Lung (tissue), 12 donors: ENCODE data around the gene PCDHGC5. TPM values are rescaled to one million over a fixed set of nuclear protein-coding genes. Genes with fewer than 3 reads are reported as not detected.

ENCODE experiments used
- ATAC-seq: fragments of 200-7000 bp; cut with Tn5 transposase; one replicate; pipeline ENCODE4 v1.9.1; 2020; ENCODE audit warnings: moderate number of reproducible peaks; ENCODE audit not compliant: insufficient read depth, low FRiP score
- DNase-seq, 3 donors: peaks; one replicate each; pipeline ENCODE4 v3.0.0-alpha.2; 2013 to 2017
- H3K27ac ChIP-seq, 2 donors: one replicate each; pipeline ENCODE4 v1.5.1; 2013; ENCODE audit warnings: mild to moderate bottlenecking in 2 of 2, moderate library complexity in 2 of 2, control low read depth in 1 of 2, inconsistent platforms in 1 of 2, low read depth in 1 of 2, low read length in 1 of 2
- H3K27me3 ChIP-seq, 3 donors: one replicate each; pipeline ENCODE4 v1.5.1; 2013; ENCODE audit warnings: low read length in 2 of 3; ENCODE audit not compliant: control insufficient read depth in 3 of 3, insufficient read depth in 3 of 3
- H3K36me3 ChIP-seq, 4 donors: one replicate each; pipeline ENCODE4 v1.5.1; 2013; ENCODE audit warnings: low read length in 4 of 4, mild to moderate bottlenecking in 1 of 4, moderate library complexity in 1 of 4; ENCODE audit not compliant: control insufficient read depth in 4 of 4, insufficient read depth in 4 of 4
- H3K4me1 ChIP-seq, 5 donors: one replicate each; pipeline ENCODE4 v1.5.1; 2013; ENCODE audit warnings: low read length in 5 of 5, mild to moderate bottlenecking in 2 of 5, moderate library complexity in 1 of 5; ENCODE audit not compliant: control insufficient read depth in 5 of 5, insufficient read depth in 5 of 5
- H3K4me3 ChIP-seq: one replicate; pipeline ENCODE4 v1.5.1; 2013; ENCODE audit warnings: mild to moderate bottlenecking, control low read depth, moderate library complexity
- H3K9ac ChIP-seq, 2 donors: one replicate each; pipeline ENCODE4 v1.5.1; 2013; ENCODE audit warnings: low read length in 2 of 2, control low read depth in 1 of 2; ENCODE audit not compliant: insufficient read depth in 1 of 2
- H3K9me3 ChIP-seq, 4 donors: one replicate each; pipeline ENCODE4 v1.5.1; 2013; ENCODE audit warnings: low read length in 3 of 4, mild to moderate bottlenecking in 1 of 4, moderate library complexity in 1 of 4; ENCODE audit not compliant: control insufficient read depth in 4 of 4, insufficient read depth in 3 of 4
- WGBS, 2 donors: extraction: QIAGEN DNeasy Blood & Tissue Kit; methylation state at CpG; one replicate each; pipeline ENCODE4 v1.1.7; 2013; 5-methylcytosine and 5-hydroxymethylcytosine counted together
- polyA plus RNA-seq, 2 donors: library from polyadenylated mRNA; stranded (reverse); fragments of 200-250 nt; gene quantifications; one replicate each; pipeline ENCODE4 v1.2.1, GENCODE V29; 2013
- total RNA-seq, 2 donors: library from RNA; depleted of rRNA in 1 of 2; stranded (reverse); fragments of >200 nt in 1 of 2; gene quantifications; one replicate each; pipeline ENCODE4 v1.2.1, GENCODE V29; 2014 to 2021
- TF ChIP-seq, protein P1 (sequence below): IDR thresholded peaks from 2 replicates; pipeline ENCODE4 v1.5.1; 2012; ENCODE audit warnings: mild to moderate bottlenecking; ENCODE audit errors: control extremely low read depth, extremely low read depth
- donor health status: control.
- donor health status: control.
- donor health status: Bipolar disorder and iron deficiency.
- donor health status: healthy.
- donor health status: DM: yes; HTN: yes; CAD: no.

Gene PCDHGC5
- total and polyA plus RNA-seq, 4 donors: 0.14 to 5.1 (median 1.5) TPM

GRCh38 chr5:141513627-141514329 lies 24.9 kb downstream of the PCDHGC5 start:
- WGBS, 2 donors: 21 to 22% methylated on average over 29 of the region's 29 CpGs
- peak overlapping the region; percentile 72 to 75 for H3K27ac ChIP-seq
- ATAC-seq (peak; percentile 58), DNase-seq (peak; percentile 89 to 95 (median 93))
- H3K4me3 ChIP-seq: no peak overlapping the region
- H3K9me3 ChIP-seq: no peaks in the 10 kb centered on the region
- H3K36me3 ChIP-seq: peaks cover under 1 to 38% (median 28%) of the 10 kb centered on the region in 4 donors
- H3K27me3 ChIP-seq: no peaks in the 10 kb centered on the region
- TF ChIP-seq, protein P1, sequence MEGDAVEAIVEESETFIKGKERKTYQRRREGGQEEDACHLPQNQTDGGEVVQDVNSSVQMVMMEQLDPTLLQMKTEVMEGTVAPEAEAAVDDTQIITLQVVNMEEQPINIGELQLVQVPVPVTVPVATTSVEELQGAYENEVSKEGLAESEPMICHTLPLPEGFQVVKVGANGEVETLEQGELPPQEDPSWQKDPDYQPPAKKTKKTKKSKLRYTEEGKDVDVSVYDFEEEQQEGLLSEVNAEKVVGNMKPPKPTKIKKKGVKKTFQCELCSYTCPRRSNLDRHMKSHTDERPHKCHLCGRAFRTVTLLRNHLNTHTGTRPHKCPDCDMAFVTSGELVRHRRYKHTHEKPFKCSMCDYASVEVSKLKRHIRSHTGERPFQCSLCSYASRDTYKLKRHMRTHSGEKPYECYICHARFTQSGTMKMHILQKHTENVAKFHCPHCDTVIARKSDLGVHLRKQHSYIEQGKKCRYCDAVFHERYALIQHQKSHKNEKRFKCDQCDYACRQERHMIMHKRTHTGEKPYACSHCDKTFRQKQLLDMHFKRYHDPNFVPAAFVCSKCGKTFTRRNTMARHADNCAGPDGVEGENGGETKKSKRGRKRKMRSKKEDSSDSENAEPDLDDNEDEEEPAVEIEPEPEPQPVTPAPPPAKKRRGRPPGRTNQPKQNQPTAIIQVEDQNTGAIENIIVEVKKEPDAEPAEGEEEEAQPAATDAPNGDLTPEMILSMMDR: no peak
- H3K9ac ChIP-seq: peak overlapping the region in 1 of 2 donors; percentile 92
- peaks cover 11 to 69% (median 24%) of the 10 kb centered on the region in 5 donors for H3K4me1 ChIP-seq

DNA sequence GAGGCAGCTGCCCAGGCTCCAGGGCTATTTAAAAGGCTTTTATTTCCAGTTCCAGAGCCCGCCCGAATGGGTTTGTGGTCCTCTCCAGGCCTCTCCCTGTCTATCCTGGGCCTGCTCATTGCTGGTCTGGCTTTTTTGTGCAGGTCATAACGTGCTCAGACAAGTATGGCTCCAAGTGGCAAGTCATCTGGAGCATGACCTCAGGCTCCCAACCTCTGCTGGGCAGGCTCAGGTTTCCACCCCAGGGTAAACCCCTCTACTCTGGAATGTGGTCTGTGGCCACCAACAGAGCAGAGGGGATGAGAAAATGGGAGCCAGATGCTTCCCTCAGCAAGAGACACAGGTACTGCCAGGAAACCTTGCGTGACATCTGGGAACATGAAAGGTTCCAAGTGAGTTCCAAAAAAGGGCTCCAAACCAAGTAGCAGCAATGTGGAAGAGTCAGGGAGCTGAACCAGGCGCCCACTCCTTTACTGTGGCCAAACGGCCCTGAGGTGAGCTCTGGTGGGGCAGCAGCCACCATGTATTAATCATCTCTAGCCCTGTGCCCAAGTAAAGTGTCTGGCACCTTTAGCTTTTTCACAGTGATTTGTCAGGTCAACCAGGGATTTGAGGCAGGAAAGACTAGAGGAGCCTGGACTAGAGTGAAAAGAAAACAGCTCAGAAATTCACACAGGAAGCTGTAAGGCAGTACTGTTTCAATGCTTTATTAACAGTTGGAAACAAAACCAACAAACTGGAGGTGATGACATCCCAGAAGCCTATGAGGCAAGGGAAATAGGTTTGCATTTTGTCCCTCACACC lies 25.7 kb downstream of the PCDHGC5 start:
- H3K4me1 ChIP-seq: peaks cover 11 to 63% (median 20%) of the 10 kb centered on the region in 5 donors
- H3K27me3 ChIP-seq: no peaks in the 10 kb centered on the region
- peak overlapping the region in 1 of 2 donors; percentile 92 for H3K9ac ChIP-seq
- no peak for ATAC-seq
- TF ChIP-seq, protein P1: no peak
- 64 to 70% methylated on average over 6 of the region's 6 CpGs for WGBS, 2 donors
- H3K9me3 ChIP-seq: no peaks in the 10 kb centered on the region
- peak overlapping the region; percentile 72 to 75 for H3K27ac ChIP-seq
- peaks cover 6 to 38% (median 30%) of the 10 kb centered on the region in 4 donors for H3K36me3 ChIP-seq
- no peak overlapping the region for H3K4me3 ChIP-seq
- peak in 1 of 3 donors; percentile 60 for DNase-seq

GRCh38 chr5:141515141-141515540 lies 26.3 kb downstream of the PCDHGC5 start:
- ATAC-seq: no peak

More at GRCh38 chr5:141515141-141515540, 26.3 kb downstream of the PCDHGC5 start:
- Histone ChIP-seq H3K4me3 (no peak overlapping the region), H3K4me1 (peaks cover 11 to 63% (median 20%) of the 10 kb centered on the region in 5 donors), H3K9me3 (no peaks in the 10 kb centered on the region), H3K27ac (peak overlapping the region in 1 of 2 donors; percentile 21), H3K27me3 (no peaks in the 10 kb centered on the region), H3K9ac (no peak overlapping the region), H3K36me3 (peaks cover 6 to 39% (median 25%) of the 10 kb centered on the region in 4 donors)
- TF ChIP-seq, protein P1: no peak
- 77% methylated on average over 3 of the region's 3 CpGs for WGBS, 2 donors
- DNase-seq: no peak
